Measurements from ENCODE around the gene OR10S1.
A peak's percentile ranks its signal among the peaks of the same experiment; 100 is the strongest.
"Not testable (repeated sequence)": the region's sequence is repeated elsewhere in the genome, so short reads cannot be mapped to it uniquely, and the experiment has no call there.

OR10S1 gene

GRCh38 chr11:123977731-123978347 is at the start of gene OR10S1:
OR10S1 (minus strand) TSS chr11:123977781; CDS start chr11:123977664, 117 bp downstream.
- no peak for TF ChIP-seq CTCF (IDR thresholded peaks at IDR 0.05; ENCODE audit: insufficient read depth, low read depth, low read length, missing control alignments)
- DNase-seq (ENCODE audit: low read depth), result peak; percentile 94
- no peak within 1 kb of the TSS for H3K4me3 ChIP-seq (ENCODE audit: low read length)

- TF ChIP-seq CTCF (IDR thresholded peaks at IDR 0.05; ENCODE audit: insufficient read depth, low read depth, low read length, missing control alignments), result no peak
- H3K4me3 ChIP-seq (ENCODE audit: low read length), result no peak within 1 kb of the TSS
- no peak for DNase-seq (ENCODE audit: low read depth)
Measured at GRCh38 chr11:124026498-124026897, 48.9 kb upstream of the OR10S1 start, which contains the start of gene OR10G8. OR10G8 (plus strand) TSS chr11:124026798; CDS start chr11:124029623, 2,825 bp downstream.

- not testable (repeated sequence) for H3K4me3 ChIP-seq (ENCODE audit: low read length); DNase-seq (ENCODE audit: low read depth)
Measured at GRCh38 chr11:124015837-124016236, 38.3 kb upstream of the OR10S1 start.

GRCh38 chr11:124012697-124013096 is 35.1 kb upstream of the OR10S1 start, which contains the start of gene OR10G4:
OR10G4 (plus strand) TSS chr11:124012997; CDS start chr11:124015575, 2,578 bp downstream.
- TF ChIP-seq CTCF (IDR thresholded peaks at IDR 0.05; ENCODE audit: insufficient read depth, low read depth, low read length, missing control alignments), result no peak
- H3K4me3 ChIP-seq (ENCODE audit: low read length), result no peak within 1 kb of the TSS
- no peak for DNase-seq (ENCODE audit: low read depth)

GRCh38 chr11:123995119-123995518 is 17.5 kb upstream of the OR10S1 start, which contains the start of gene OR10G6:
OR10G6 (minus strand) TSS chr11:123995161; CDS start chr11:123995161, 0 bp downstream.
- DNase-seq (ENCODE audit: low read depth), result no peak
- H3K4me3 ChIP-seq (ENCODE audit: low read length), result no peak within 1 kb of the TSS
- TF ChIP-seq CTCF (IDR thresholded peaks at IDR 0.05; ENCODE audit: insufficient read depth, low read depth, low read length, missing control alignments), result no peak

- no peak for TF ChIP-seq CTCF (IDR thresholded peaks at IDR 0.05; ENCODE audit: insufficient read depth, low read depth, low read length, missing control alignments)
- no peak overlapping the region for H3K4me3 ChIP-seq (ENCODE audit: low read length)
- no peak for DNase-seq (ENCODE audit: low read depth)
Measured at GRCh38 chr11:123979311-123979710, 1.7 kb upstream of the OR10S1 start.

GRCh38 chr11:123976770-123977560 is 616 bp downstream of the OR10S1 start:
- H3K4me3 ChIP-seq (ENCODE audit: low read length), result no peak overlapping the region
- no peak for DNase-seq (ENCODE audit: low read depth)
- no peak for TF ChIP-seq CTCF (IDR thresholded peaks at IDR 0.05; ENCODE audit: insufficient read depth, low read depth, low read length, missing control alignments)
